Right ventricle myocardium superior (tissue), 1 donor: ENCODE data around the gene IGFL1. TPM values are rescaled to one million over a fixed set of nuclear protein-coding genes. Genes with fewer than 3 reads are reported as not detected.
A peak's percentile ranks its signal among the peaks of the same experiment; 100 is the strongest.
"Not testable (repeated sequence)": the region's sequence is repeated elsewhere in the genome, so short reads cannot be mapped to it uniquely, and the experiment has no call there.

Experiments
- ATAC-seq: fragments of 200-7000 bp; cut with Tn5 transposase; one replicate; pipeline ENCODE4 v1.9.1; 2020; ENCODE audit warnings: mild to moderate bottlenecking; ENCODE audit not compliant: poor library complexity
- DNase-seq: peaks from one replicate; pipeline ENCODE4 v3.0.0-alpha.2; 2020
- intact Hi-C: fragments of 100-400 bp; cut with DNase I; formaldehyde crosslinking; loops from one replicate; pipeline ENCODE4 v1.11.2; 2022
- total RNA-seq: library from RNA; stranded (reverse); fragmentation: NEBNext Ultra II Directional; extraction: Animal tissue kit (Norgen Biotek cat#: 25700); gene quantifications from one replicate; pipeline ENCODE4 v1.2.1, GENCODE V29; 2021
- donor health status: DM: no; HTN: yes; CAD: no; lungs with severe emphysema.

The IGFL1 gene
- total RNA-seq, 1 donor from 2014 or later, result not detected

DNA sequence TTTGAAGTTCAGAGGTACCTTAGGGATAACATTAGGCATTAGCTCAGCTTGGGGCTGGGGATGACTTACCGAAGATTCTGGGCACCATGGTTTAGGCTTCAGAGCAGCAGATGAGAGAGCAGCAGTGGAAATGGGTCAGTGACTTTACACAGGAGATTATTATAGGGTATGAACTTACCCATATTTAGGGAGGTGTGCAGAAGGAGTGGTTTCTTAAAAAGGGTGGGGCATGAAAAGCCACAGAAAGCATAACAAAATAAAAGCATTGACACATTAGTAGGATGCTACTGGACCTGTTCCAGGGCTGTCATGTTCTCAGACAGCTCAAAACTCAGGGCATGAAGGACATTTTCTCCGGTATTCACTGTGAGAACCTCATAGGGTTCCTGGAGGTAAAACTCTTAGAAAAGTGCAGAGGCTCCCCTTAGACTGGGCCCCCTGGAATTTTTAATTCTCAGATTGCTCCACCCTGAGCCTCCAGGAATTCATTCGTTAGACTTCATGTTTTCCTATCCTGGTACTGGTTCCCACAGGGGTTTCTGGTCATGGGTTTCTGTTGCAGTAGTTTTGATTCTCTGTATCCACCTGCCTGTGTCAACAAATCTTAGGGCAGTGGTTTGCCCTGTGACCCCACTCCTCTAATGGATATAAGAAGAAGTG lies 20.7 kb downstream of the IGFL1 start:
- intact Hi-C loops, result no loop called here
- ATAC-seq (no peak), DNase-seq (no peak)

DNA sequence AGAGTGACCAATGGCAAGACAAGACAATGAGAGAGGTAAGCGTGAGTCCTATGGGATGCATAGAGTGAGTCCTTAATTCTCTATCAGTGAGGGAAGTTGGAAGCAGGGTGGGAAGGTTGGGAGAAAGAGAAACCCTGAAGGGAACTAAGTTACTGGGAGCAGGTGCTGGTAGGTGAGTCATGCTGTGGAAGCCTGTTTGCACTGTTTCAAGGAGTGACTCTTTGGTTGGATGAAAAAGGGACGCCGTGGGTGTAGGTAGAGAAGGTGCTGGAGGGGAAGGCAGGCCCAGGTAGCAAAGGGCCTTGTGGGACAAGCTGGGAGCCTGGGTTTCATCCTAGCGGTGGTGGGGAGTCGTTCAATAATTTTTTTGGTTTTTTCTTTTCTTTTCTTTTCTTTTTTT lies 21.9 kb downstream of the IGFL1 start:
- intact Hi-C loops, result no loop called here
- ATAC-seq (no peak), DNase-seq (no peak)

DNA sequence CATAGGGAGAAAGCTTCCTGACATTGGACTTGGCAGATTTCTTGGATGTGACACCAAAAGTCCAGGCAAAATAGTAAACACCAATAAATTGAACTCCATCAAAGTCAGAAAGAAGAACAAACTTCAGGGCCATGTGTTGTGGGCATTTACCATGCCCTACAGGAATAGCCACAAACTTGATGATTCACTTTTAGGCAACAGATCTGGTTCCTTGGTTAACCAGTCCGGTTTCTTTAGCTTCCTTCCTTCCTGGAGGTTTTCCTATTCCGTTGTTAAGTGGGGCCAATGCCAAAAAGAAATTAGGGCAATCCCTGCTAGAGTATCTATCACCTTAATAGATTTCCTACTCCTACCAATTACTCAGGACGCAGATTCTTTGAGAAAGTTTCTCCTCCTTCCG lies 25.2 kb downstream of the IGFL1 start:
- intact Hi-C loops, result no loop called here
- ATAC-seq (no peak), DNase-seq (no peak)

DNA sequence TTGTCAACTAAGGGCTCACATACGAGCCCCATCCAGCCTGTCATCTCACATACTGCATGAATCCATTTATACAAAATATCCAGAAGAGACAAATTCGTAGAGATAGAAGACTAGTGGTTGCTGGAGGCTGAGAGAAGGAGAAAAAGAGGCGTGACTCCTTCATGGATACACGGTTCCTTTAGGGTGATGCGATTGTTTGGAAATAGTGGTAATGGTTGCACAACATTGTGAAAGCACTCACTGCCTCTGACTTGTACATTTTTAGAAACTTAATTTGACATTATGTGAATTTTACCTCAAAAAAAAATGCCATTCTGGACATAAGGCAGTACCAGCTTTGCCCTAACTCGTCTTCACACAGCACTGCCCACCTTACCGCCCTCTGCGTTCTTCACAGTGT lies 27.3 kb downstream of the IGFL1 start:
- intact Hi-C loops, result no loop called here
- DNase-seq, result no peak
- no peak for ATAC-seq

DNA sequence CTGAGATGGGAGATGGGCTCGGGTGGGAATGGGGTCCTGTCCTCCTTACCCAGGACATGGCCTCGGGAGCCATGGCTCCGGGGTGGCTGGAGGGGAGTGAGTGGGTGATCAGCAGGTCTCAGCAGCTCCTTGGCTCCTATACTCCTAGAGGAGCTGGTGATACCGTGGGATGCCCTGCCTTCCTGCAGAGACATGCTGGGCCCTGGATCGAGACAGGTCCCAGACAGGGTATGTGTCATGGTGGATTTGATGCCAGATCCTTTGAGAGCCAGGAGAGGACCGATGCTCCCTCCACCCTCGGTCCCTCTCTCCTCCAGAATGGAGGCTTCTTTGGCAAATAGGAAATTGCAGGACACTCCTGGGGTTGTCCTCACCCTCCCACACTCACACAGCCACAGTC lies 32.0 kb downstream of the IGFL1 start:
- intact Hi-C loops, DNase-seq, ATAC-seq: not testable (repeated sequence)

DNA sequence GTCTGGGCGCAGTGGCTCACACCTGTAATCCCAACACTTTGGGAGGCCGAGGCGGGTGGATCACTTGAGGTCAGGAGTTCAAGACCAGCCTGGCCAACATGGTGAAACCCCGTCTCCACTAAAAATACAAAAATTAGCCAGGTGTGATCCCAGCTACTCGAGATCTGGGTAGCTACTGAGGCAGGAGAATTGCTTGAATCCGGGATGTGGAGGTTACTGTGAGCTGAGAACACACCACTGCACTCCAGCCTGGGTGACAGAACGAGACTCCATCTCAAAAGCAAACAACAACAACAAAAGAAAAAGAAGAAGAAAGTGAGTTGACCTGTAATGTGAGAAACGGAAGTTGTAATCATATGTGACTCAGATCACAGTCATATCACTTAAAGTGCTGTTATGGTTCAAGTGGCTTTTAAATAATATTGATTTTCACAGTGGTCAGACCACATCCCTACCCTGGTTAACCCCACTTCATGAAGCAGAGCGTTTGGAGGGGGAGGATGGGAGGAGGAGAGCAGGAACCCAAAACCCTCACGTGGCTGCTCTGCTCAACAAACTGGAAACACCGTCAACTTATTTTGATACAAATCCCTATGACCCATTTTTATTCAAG lies 33.2 kb downstream of the IGFL1 start:
- intact Hi-C loops, DNase-seq, ATAC-seq: not testable (repeated sequence)

DNA sequence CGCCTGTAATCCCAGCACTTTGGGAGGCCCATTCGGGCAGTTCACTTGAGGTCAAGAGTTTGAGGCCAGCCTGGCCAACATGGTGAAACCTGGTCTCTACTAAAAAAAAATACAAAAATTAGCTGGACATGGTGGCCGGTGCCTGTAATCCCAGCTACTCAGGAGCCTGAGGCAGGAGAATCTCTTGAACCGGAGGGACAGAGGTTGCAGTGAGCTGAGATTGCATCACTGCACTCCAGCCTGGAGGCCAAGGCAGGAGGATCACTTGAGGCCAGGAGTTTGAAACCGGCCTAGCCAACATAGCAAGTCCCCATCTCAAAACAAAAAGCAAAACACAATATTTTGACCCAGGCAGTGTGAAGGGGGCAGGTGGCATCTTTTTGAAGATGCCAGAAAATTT lies 35.3 kb downstream of the IGFL1 start:
- intact Hi-C loops, result loop anchor here (2.0 to 5.0 kb wide), 2 partner anchors 182 to 236 kb away; no protein-coding TSS in a partner anchor
- DNase-seq, ATAC-seq: not testable (repeated sequence)

DNA sequence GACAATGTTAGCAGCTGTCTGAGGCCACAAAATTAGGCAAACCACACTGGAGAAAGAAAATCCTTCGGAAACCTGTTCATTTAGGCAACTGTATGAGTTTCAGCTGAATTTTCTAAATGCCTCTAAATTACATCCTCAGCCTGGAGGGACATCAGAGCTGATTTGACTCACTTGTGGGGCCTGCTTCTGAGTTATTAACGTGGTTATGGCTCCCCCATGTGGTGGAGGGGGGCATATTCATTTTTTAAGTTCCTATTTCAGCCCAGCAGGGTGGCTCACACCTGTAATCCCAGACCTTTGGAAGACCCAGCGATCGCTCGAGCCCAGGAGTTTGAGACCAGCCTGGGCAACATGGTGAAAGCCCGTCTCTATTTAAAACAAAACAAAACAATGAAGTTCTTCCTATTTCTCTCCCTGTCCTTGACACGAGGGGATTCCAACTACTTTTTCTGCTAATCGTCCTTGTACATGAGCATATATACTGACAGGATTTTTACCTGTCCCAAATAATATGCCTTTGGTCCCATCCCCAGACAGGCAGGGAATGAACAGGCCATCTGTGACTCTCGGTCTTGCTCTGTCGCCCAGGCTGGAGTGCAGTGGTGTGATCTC lies 35.8 kb downstream of the IGFL1 start:
- intact Hi-C loops, result loop anchor here (2.0 to 5.0 kb wide), 2 partner anchors 183 to 237 kb away; no protein-coding TSS in a partner anchor
- ATAC-seq (peak; percentile 86), DNase-seq (no peak)

DNA sequence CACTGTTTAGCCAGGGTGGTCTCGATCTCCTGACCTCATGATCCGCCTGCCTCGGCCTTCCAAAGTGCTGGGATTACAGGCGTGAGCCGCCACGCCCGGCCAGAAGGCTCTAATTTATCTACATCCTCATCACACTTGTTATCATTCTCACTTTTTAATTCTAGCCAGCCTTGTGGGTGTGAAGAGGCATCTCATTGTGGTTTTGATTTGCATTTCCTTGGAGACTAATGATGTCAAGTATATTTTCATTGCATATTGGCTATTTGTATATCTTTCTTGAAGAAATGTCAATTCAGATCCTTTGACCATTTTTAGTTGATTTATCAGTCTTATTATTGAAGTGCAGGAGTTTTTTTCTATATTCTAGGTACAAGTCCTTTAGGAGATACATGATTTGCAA lies 39.6 kb downstream of the IGFL1 start:
- ATAC-seq (no peak), DNase-seq (no peak)
- intact Hi-C loops, result loop anchor here (5.0 kb wide), 1 partner anchor 187 kb away; no protein-coding TSS in a partner anchor

DNA sequence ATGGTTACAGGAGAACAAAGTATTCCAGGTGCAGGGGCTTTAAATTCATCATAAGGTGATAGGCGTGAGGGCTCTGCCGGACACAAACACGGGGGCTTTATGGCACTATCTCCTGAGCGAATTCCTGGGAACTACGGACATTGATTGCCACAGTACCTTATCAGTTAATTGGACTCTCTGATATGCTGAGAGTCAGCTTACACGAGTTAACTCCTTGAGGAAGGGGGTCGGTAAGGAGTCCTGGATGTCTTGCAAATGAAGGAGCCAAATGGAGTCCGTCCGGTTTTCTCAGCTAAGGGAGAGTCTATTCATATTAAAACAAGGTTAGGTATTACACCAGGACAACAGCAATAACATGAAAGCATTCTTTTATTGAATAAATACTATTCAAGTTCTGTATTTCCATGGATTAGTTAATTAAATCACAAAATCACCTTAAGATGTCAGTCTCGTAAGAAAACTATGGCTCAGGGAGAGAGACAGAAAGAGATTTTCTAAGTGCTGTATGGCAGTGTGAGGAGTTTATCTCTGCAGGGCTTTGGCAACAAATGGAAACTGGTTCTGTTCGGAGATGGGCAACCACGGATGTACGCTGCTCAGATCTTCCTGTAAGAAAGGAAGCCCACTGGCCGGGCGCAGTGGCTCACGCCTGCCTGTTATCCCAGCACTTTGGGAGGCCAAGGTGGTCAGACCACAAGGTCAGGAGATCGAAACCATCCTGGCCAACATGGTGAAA lies 41.1 kb downstream of the IGFL1 start:
- DNase-seq (no peak), ATAC-seq (no peak)
- intact Hi-C loops, result loop anchor here (10.0 kb wide), 1 partner anchor 224 kb away; the partner anchor contains the start of gene PNMA8B

DNA sequence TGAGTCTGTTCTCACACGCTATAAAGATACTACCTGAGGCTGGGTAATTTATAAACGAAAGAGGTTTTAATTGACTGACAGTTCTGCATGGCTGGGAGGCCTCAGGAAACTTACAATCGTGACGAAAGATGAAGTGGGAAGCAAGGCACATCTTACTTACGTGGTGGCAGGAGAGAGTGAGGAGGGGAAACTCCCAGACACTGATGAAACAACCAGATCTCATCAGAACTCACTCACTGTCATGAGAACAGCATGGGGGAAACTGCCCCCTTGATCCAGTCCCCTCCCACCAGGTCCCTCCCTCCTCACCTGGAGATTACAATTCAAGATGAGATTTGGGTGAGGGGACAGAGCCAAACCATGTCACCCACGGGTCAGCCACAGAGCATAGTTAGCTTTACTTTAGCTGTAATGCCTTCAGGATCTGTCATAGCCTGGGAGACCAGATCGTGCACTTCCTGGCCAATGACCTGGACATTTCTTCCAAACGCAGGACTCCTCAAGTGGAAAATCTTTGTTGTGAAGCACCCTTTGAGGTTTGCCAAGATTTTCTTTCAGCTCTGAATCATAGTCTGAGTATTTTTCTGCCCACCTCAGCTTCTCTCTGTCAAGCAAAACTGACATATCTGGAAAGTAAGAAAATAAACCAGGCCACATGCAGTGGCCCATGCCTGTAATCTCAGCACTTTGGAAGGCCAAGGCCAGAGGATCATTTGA lies 42.1 kb downstream of the IGFL1 start:
- DNase-seq (no peak), ATAC-seq (no peak)
- intact Hi-C loops, result loop anchor here (10.0 kb wide), 1 partner anchor 223 kb away; the partner anchor contains the start of gene PNMA8B

DNA sequence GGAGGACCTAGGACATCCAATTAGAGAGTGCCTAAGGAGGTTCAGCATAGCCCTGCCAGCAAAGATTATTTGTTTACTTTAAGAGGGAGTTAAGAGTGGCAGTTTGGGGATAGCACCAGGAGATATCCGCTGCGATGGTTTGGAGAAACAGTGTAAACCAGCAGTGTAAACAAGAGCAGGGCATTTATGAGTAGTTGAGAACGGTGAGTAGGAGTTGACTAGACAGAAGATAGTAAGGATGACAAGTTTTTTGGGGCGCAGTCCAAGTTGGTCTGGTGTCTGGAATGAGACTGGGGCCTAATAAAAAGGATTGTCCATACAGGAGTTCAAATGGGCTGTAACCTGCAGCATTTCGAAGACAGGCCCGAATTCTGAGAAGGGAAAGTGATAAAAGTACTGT lies 44.4 kb downstream of the IGFL1 start:
- not testable (repeated sequence) for ATAC-seq, DNase-seq
- intact Hi-C loops, result loop anchor here (10.0 kb wide), 1 partner anchor 221 kb away; the partner anchor contains the start of gene PNMA8B

DNA sequence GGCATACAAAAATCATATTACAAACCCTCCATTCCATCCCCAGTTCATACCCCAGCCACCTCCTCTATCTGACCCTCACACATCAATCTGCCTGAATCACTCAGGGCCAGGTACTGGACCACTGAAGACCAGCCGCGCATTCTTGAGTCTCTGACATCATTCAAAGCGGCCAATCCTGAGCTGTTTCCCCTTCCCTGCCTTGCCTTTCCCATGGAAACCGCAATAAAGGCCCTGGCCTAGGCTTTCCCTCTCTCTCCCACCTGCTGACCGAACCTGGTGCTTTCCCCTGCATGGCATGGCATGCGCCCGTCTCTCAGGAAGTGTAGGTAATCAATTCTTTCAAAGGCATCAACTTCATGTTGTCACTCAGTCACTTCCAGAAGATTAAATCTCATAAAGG lies 49.6 kb downstream of the IGFL1 start:
- intact Hi-C loops, result loop anchor here (10.0 kb wide), 1 partner anchor 216 kb away; the partner anchor contains the start of gene PNMA8B
- ATAC-seq (no peak), DNase-seq (no peak)

Other genes with a start within 250 kb of the IGFL1 start
- 6.8 TPM for gene CCDC61, start 234.3 kb upstream of the IGFL1 start, total RNA-seq
- gene PGLYRP1, start 206.7 kb upstream of the IGFL1 start, total RNA-seq, result not detected
- not detected for gene IGFL4, start 188.7 kb upstream of the IGFL1 start, total RNA-seq
- not detected for gene IGFL3, start 105.1 kb upstream of the IGFL1 start, total RNA-seq
- not detected for gene IGFL2, start 81.5 kb upstream of the IGFL1 start, total RNA-seq
- 73.1 TPM for gene HIF3A, start 67.3 kb downstream of the IGFL1 start, total RNA-seq
- 69.5 TPM for gene PPP5C, start 117.3 kb downstream of the IGFL1 start, total RNA-seq
- 28.1 TPM for gene CCDC8, start 183.8 kb downstream of the IGFL1 start, total RNA-seq
- gene PNMA8C, start 199.2 kb downstream of the IGFL1 start, total RNA-seq, result not detected
- gene PNMA8A, start 241.8 kb downstream of the IGFL1 start, total RNA-seq, result 7.3 TPM